ENCODE data around the gene STK11IP. TPM values are rescaled to one million over a fixed set of nuclear protein-coding genes. Genes with fewer than 3 reads are reported as not detected.

The STK11IP gene
- total and polyA plus RNA-seq, 9 of the 15 experiments (the other 6 are each of a cell fraction or from before 2014, with no cell fraction given), result 0.52 to 21.7 (median 5.6) TPM

- Histone ChIP-seq H2AFZ (ENCODE audit: low read depth, low read length) (no peak overlapping the region), H3K79me2 (ENCODE audit: control insufficient read depth, insufficient read depth, low read length) (no peaks in the 10 kb centered on the region), H3K36me3 (ENCODE audit: control insufficient read depth, insufficient read depth, low read length) (no peaks in the 10 kb centered on the region), H3K9me1 (ENCODE audit: control insufficient read depth, insufficient read depth, low read length) (no peaks in the 10 kb centered on the region), H3K4me1 (replicated peaks in 1 of 2; ENCODE audit: control insufficient read depth in 2 of 2, insufficient read depth in 2 of 2, low read length in 2 of 2) (peaks cover 2 to 37% of the 10 kb centered on the region in 2 experiments; a peak in 3 of 5 replicates), H3K27ac (ENCODE audit: extremely low read depth, low read depth, low read length) (no peak overlapping the region), H3K9me3 (replicated peaks; ENCODE audit: control insufficient read depth, insufficient read depth, low read depth, low read length) (no peaks in the 10 kb centered on the region), H3K4me2 (ENCODE audit: insufficient read depth, low read length) (no peak overlapping the region), H3K4me3 (no peak overlapping the region), H3K9ac (ENCODE audit: insufficient read depth in 1 of 2, low read depth in 2 of 2, low read length in 2 of 2) (peak overlapping the region in 1 of 2 experiments; percentile 26; a peak in 1 of 4 replicates), H3K27me3 (ENCODE audit: control insufficient read depth in 2 of 2, insufficient read depth in 2 of 2, low read length in 2 of 2) (no peaks in the 10 kb centered on the region), H4K20me1 (replicated peaks; ENCODE audit: control insufficient read depth, insufficient read depth, low read length) (no peaks in the 10 kb centered on the region)
- ChIA-PET CTCF (ENCODE audit: low intra/inter-chr PET ratio) (no interaction called here), POLR2A (interaction anchor here (0.8 to 3.6 kb wide), 3 partner anchors 8 to 21 kb away, joined by 3 to 16 read pairs (median 9); partner anchors contain the start of genes INHA and OBSL1)
- in situ Hi-C loops (cut with MboI) (no loop called here), intact Hi-C loops (cut with micrococcal nuclease) (loop anchor here (5.0 kb wide), 1 partner anchor 34 kb away; the partner anchor contains the start of gene STK11IP)
- ATAC-seq (no peak), DNase-seq (ENCODE audit: extremely low read depth in 1 of 4, low spot score in 3 of 4) (no peak), FAIRE-seq (no peak)
- no TSS peak for BruUV-seq (replicated peaks)
- 67% methylated on average over 12 of the region's 20 CpGs for WGBS (ENCODE audit: insufficient coverage, low coverage, missing lambda C conversion rate)
- TF ChIP-seq PHF21A (IDR thresholded peaks at IDR 0.05; ENCODE audit: borderline replicate concordance, low read depth) (no peak), GABPA (tag; conservative IDR thresholded peaks at IDR 0.05; ENCODE audit: low read depth) (no peak), POLR2G (IDR thresholded peaks at IDR 0.05; ENCODE audit: low read depth, low read length) (peak; percentile 42; the same call in 1 of the 2 replicates), SMARCB1 (IDR thresholded peaks at IDR 0.05; ENCODE audit: insufficient read length, low read depth) (no peak)
These were observed 34.3 kb upstream of the STK11IP start for GRCh38 chr2:219563271-219563928.

All from K562 (cell line).